Subcutaneous abdominal adipose tissue (tissue), 5 donors: ENCODE measurements around the gene HMCN2.

ENCODE experiments used
- H3K27ac ChIP-seq: one replicate; pipeline ENCODE4 v1.7.0; 2013; ENCODE audit warnings: low read depth, mild to moderate bottlenecking, inconsistent platforms, low read length, moderate library complexity
- H3K27me3 ChIP-seq, 5 donors: one replicate each; pipeline ENCODE4 v1.7.0; 2013; ENCODE audit warnings: low read length in 5 of 5, inconsistent platforms in 1 of 5; ENCODE audit not compliant: control insufficient read depth in 5 of 5, insufficient read depth in 4 of 5
- H3K36me3 ChIP-seq, 5 donors: one replicate each; pipeline ENCODE4 v1.7.0; 2013; ENCODE audit warnings: low read length in 5 of 5; ENCODE audit not compliant: control insufficient read depth in 5 of 5, insufficient read depth in 5 of 5
- H3K4me1 ChIP-seq, 5 donors: one replicate each; pipeline ENCODE4 v1.7.0; 2013; ENCODE audit warnings: low read length in 5 of 5, mild to moderate bottlenecking in 3 of 5, moderate library complexity in 1 of 5; ENCODE audit not compliant: control insufficient read depth in 5 of 5, insufficient read depth in 5 of 5
- H3K4me3 ChIP-seq, 5 donors: one replicate each; pipeline ENCODE4 v1.7.0; 2013; ENCODE audit warnings: low read length in 5 of 5, low read depth in 1 of 5
- H3K9ac ChIP-seq, 5 donors: one replicate each; pipeline ENCODE4 v1.7.0; 2013; ENCODE audit warnings: low read length in 5 of 5, mild to moderate bottlenecking in 4 of 5, moderate library complexity in 3 of 5
- H3K9me3 ChIP-seq, 5 donors: one replicate each; pipeline ENCODE4 v1.7.0; 2013; ENCODE audit warnings: low read length in 5 of 5; ENCODE audit not compliant: control insufficient read depth in 5 of 5
- donor health status: healthy.
- donor health status: healthy.
- donor health status: healthy.
- donor health status: healthy.
- donor health status: healthy.

Gene HMCN2

DNA sequence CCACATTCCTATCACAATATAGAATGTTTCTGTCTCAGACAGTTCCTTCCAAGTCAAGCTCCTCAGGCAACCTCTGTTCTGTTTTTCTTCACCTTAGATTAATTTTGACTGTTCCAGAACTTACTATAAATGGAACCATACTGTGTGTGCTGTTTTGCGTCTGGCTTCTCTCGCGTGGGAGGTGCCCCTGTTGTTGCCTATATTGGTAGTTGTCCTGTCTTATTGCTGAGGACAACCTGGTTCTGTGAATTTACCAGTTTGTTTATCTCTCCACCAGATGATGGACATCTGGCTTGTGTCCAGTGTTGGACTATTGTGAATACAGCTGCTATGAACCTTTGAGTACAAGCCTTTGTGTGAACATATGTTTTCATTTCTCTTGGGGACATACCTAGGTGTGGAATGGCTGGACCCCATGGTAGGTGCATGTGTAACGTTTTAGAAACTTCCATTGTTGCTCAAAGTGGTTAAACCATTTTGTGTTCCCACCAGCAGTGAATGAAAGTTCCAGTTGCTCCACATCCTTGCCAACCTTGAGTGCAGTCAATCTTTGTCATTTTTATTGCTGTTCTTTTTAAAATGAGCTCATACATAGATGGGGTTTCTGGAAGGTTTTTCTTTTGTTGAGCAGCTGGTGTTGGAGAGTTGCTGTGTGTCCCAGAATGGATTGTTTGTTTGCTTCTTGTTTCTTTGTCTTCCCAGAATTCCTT is 18.1 kb downstream of the HMCN2 start:
- Histone ChIP-seq H3K36me3 (no peaks in the 10 kb centered on the region), H3K27ac (no peak overlapping the region), H3K27me3 (peaks cover 3 to 44% (median 34%) of the 10 kb centered on the region in 5 donors), H3K9ac (no peak overlapping the region), H3K4me3 (no peak overlapping the region), H3K9me3 (no peaks in the 10 kb centered on the region), H3K4me1 (peaks cover 0 to 10% (median 7%) of the 10 kb centered on the region in 5 donors)

DNA sequence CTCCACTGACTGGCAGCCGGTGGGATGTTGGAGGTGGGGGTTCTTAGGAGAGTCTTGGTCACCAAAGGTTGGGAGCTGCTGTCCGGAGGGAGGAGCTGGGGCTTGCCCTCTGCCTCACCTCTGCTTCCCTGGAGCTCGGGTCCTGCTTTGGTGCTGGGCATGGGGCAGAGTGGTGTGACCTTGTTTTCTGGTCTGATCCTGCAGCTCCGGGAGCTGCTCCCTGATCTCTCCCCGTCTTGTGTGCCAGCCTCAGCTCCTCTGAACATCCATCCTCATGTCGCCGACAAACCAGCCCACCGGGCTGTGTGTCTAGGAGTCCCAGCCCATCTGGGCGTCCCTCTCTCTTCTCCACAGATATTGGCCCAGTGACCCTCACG is 18.7 kb downstream of the HMCN2 start:
- Histone ChIP-seq H3K9ac (no peak overlapping the region), H3K27ac (no peak overlapping the region), H3K9me3 (no peaks in the 10 kb centered on the region), H3K27me3 (peaks cover 3 to 48% (median 37%) of the 10 kb centered on the region in 5 donors), H3K4me3 (no peak overlapping the region), H3K36me3 (no peaks in the 10 kb centered on the region), H3K4me1 (peaks cover 0 to 10% (median 7%) of the 10 kb centered on the region in 5 donors)

DNA sequence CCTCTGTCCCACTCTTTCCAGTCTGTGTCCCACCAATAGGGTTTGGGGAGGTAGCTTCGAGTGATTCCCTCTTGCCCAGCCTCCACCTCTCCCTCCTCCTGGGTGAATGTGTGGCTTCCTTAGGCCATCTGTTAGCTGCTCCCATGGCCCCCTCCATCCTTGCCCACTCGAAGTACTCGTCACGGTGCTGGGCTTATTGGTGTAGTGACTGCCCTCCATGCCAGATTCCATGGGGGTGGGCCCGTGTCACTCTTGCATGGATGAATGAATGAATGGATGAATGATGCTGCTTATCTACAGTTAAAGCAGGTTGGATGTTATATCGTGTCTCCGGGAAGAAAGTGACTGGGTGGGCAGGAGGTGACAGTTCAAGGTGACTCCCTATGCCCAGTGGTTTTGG is 19.1 kb downstream of the HMCN2 start:
- H3K4me3 ChIP-seq, result no peak overlapping the region
- H3K27me3 ChIP-seq, result peaks cover 8 to 53% (median 37%) of the 10 kb centered on the region in 5 donors
- H3K4me1 ChIP-seq, result peaks cover 0 to 10% (median 7%) of the 10 kb centered on the region in 5 donors
- H3K27ac ChIP-seq, result no peak overlapping the region
- no peak overlapping the region for H3K9ac ChIP-seq
- no peaks in the 10 kb centered on the region for H3K9me3 ChIP-seq
- H3K36me3 ChIP-seq, result no peaks in the 10 kb centered on the region

- Histone ChIP-seq H3K27ac (no peak overlapping the region), H3K36me3 (no peaks in the 10 kb centered on the region), H3K4me1 (peaks cover 0 to 10% (median 7%) of the 10 kb centered on the region in 5 donors), H3K9ac (no peak overlapping the region), H3K27me3 (peaks cover 12 to 58% (median 43%) of the 10 kb centered on the region in 5 donors), H3K4me3 (no peak overlapping the region), H3K9me3 (no peaks in the 10 kb centered on the region)
These were observed 19.7 kb downstream of the HMCN2 start for GRCh38 chr9:130285271-130285670.

- no peak overlapping the region for H3K27ac ChIP-seq
These were observed 20.7 kb downstream of the HMCN2 start for GRCh38 chr9:130286072-130286770.

GRCh38 chr9:130286781-130287428 is 21.3 kb downstream of the HMCN2 start:
- H3K9me3 ChIP-seq, result no peaks in the 10 kb centered on the region
- no peak overlapping the region for H3K27ac ChIP-seq
- H3K4me3 ChIP-seq, result no peak overlapping the region
- peaks cover 13 to 61% (median 45%) of the 10 kb centered on the region in 5 donors for H3K27me3 ChIP-seq
- peaks cover 0 to 10% (median 6%) of the 10 kb centered on the region in 5 donors for H3K4me1 ChIP-seq
- no peaks in the 10 kb centered on the region for H3K36me3 ChIP-seq
- H3K9ac ChIP-seq, result no peak overlapping the region

More at GRCh38 chr9:130286072-130286770, 20.7 kb downstream of the HMCN2 start:
- no peaks in the 10 kb centered on the region for H3K36me3 ChIP-seq
- H3K27me3 ChIP-seq, result peaks cover 13 to 61% (median 47%) of the 10 kb centered on the region in 5 donors
- peaks cover 0 to 10% (median 7%) of the 10 kb centered on the region in 5 donors for H3K4me1 ChIP-seq
- H3K9ac ChIP-seq, result no peak overlapping the region
- no peak overlapping the region for H3K4me3 ChIP-seq
- no peaks in the 10 kb centered on the region for H3K9me3 ChIP-seq

GRCh38 chr9:130287736-130288135 is 22.2 kb downstream of the HMCN2 start:
- Histone ChIP-seq H3K27ac (no peak overlapping the region), H3K4me1 (peaks cover 0 to 4% (median 0%) of the 10 kb centered on the region in 5 donors), H3K9ac (no peak overlapping the region), H3K4me3 (no peak overlapping the region), H3K9me3 (no peaks in the 10 kb centered on the region), H3K27me3 (peaks cover 13 to 61% (median 40%) of the 10 kb centered on the region in 5 donors), H3K36me3 (no peaks in the 10 kb centered on the region)

DNA sequence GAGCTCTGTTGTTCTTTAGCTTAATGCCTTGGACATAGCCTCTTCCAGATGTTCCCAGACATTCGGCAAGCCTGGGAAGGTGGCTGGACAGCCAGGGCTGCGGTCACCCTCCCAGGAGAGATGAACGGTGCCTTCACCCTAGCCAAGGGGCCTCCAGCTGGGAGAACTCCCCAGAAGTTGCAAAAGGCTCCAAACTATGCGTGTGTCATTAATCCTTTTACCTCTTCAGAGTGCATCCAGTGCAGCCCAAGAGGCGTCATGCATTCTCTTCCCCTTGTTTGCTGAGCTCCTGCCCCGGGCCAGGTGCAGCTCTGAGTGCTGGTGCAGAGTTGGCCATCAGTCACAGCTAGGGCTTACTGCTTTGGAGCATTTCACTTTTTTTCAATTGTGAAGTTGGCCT is 22.8 kb downstream of the HMCN2 start:
- Histone ChIP-seq H3K27me3 (peaks cover 13 to 62% (median 40%) of the 10 kb centered on the region in 5 donors), H3K27ac (no peak overlapping the region), H3K9me3 (no peaks in the 10 kb centered on the region), H3K4me3 (no peak overlapping the region), H3K9ac (no peak overlapping the region), H3K36me3 (no peaks in the 10 kb centered on the region), H3K4me1 (peaks cover 0 to 4% (median 0%) of the 10 kb centered on the region in 5 donors)

DNA sequence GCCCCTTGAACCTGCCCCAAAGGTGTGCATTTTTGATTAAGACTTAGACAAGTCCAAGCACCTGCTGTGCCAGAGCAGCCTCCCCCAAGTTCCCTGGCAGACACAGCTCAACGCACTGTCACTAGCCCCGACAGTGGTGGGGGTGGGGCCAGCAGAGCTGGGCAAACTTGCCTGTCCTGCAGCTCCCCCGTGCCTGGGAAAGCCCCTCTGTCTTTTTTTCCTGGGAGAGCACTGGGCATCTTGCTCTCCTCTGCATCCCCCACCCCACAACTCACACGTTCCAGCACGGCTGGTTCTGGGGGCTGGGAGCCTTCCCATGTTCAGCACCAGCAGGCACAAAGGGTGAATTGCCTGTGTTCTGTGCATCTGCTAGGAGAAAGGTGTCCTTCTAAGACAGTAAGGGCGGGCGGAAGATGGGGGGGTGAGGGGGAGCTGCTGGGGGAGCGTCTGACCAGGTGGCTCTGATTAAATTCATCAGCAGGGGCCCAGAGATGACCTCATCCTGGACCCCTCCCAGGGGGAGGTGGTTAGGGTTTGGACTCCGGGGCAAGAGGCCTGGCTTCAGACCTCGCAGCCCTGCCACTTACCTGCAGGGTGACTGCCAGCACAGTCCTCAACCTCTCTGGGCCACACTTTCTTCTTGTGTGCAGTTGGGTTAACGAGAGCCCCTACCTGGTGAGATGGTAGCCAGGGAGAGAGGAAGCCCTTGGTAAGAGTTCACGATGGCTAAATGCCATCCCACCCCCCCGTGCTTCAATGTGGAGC is 23.5 kb downstream of the HMCN2 start:
- no peak overlapping the region for H3K27ac ChIP-seq
- H3K4me3 ChIP-seq, result no peak overlapping the region
- H3K4me1 ChIP-seq, result peaks cover 0 to 4% (median 0%) of the 10 kb centered on the region in 5 donors
- no peak overlapping the region for H3K9ac ChIP-seq
- no peaks in the 10 kb centered on the region for H3K36me3 ChIP-seq
- H3K9me3 ChIP-seq, result no peaks in the 10 kb centered on the region
- H3K27me3 ChIP-seq, result peaks cover 13 to 58% (median 46%) of the 10 kb centered on the region in 5 donors
